SU-DHL-6 (cell line): Measurements from ENCODE around the gene CLMN.

Source experiments
- EZH2phosphoT487 ChIP-seq: fragments of 200-600 bp; sonication (generic), shearing (Covaris generic); conservative IDR thresholded peaks from 2 replicates; pipeline ENCODE4 v1.6.1; 2018; ENCODE audit warnings: mild to moderate bottlenecking, antibody characterized with exemption, low read length, moderate library complexity, mixed read lengths
- TF ChIP-seq, protein P1 (sequence below): fragments of 200-600 bp; sonication (generic); IDR thresholded peaks from one replicate; pipeline ENCODE4 v1.5.1; 2017; ENCODE audit warnings: antibody characterized with exemption, mild to moderate bottlenecking, low read length, moderate library complexity; ENCODE audit not compliant: insufficient read depth, poor library complexity, severe bottlenecking

- TF ChIP-seq, protein P1, sequence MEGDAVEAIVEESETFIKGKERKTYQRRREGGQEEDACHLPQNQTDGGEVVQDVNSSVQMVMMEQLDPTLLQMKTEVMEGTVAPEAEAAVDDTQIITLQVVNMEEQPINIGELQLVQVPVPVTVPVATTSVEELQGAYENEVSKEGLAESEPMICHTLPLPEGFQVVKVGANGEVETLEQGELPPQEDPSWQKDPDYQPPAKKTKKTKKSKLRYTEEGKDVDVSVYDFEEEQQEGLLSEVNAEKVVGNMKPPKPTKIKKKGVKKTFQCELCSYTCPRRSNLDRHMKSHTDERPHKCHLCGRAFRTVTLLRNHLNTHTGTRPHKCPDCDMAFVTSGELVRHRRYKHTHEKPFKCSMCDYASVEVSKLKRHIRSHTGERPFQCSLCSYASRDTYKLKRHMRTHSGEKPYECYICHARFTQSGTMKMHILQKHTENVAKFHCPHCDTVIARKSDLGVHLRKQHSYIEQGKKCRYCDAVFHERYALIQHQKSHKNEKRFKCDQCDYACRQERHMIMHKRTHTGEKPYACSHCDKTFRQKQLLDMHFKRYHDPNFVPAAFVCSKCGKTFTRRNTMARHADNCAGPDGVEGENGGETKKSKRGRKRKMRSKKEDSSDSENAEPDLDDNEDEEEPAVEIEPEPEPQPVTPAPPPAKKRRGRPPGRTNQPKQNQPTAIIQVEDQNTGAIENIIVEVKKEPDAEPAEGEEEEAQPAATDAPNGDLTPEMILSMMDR: no peak
- TF ChIP-seq EZH2phosphoT487: no peak
Measured at GRCh38 chr14:95192311-95192710, 127.4 kb downstream of the CLMN start.
